Measurements from ENCODE around the gene MYO5B. TPM values are rescaled to one million over a fixed set of nuclear protein-coding genes. Genes with fewer than 3 reads are reported as not detected.

MYO5B gene
- total RNA-seq, 1 donor from 2014 or later = 39.1 TPM

- peaks cover 7% of the 10 kb centered on the region for H3K4me1 Mint-ChIP-seq (ENCODE audit: low read depth)
- H3K4me3 Mint-ChIP-seq (ENCODE audit: low read depth) = no peak overlapping the region
- H3K27me3 Mint-ChIP-seq = no peaks in the 10 kb centered on the region
- peaks cover 8% of the 10 kb centered on the region for H3K36me3 Mint-ChIP-seq (ENCODE audit: insufficient read depth)
- no peaks in the 10 kb centered on the region for H3K9me3 Mint-ChIP-seq (ENCODE audit: low read depth)
- DNase-seq (ENCODE audit: low spot score, unreplicated experiment) = no peak
- H3K27ac Mint-ChIP-seq = no peak overlapping the region
- TF ChIP-seq CTCF (IDR thresholded peaks at IDR 0.05; ENCODE audit: unreplicated experiment) = no peak
Observed at GRCh38 chr18:49973592-49973991, 221.4 kb downstream of the MYO5B start.

GRCh38 chr18:49972535-49972934, 222.4 kb downstream of the MYO5B start:
- peaks cover 8% of the 10 kb centered on the region for H3K36me3 Mint-ChIP-seq (ENCODE audit: insufficient read depth)
- no peak for TF ChIP-seq CTCF (IDR thresholded peaks at IDR 0.05; ENCODE audit: unreplicated experiment)
- peaks cover 15% of the 10 kb centered on the region for H3K4me1 Mint-ChIP-seq (ENCODE audit: low read depth)
- H3K4me3 Mint-ChIP-seq (ENCODE audit: low read depth) = no peak overlapping the region
- no peaks in the 10 kb centered on the region for H3K9me3 Mint-ChIP-seq (ENCODE audit: low read depth)
- DNase-seq (ENCODE audit: low spot score, unreplicated experiment) = no peak
- no peak overlapping the region for H3K27ac Mint-ChIP-seq
- H3K27me3 Mint-ChIP-seq = no peaks in the 10 kb centered on the region

- no peak overlapping the region for H3K4me3 Mint-ChIP-seq (ENCODE audit: low read depth)
- TF ChIP-seq CTCF (IDR thresholded peaks at IDR 0.05; ENCODE audit: unreplicated experiment) = no peak
- H3K27me3 Mint-ChIP-seq = no peaks in the 10 kb centered on the region
- peaks cover 22% of the 10 kb centered on the region for H3K4me1 Mint-ChIP-seq (ENCODE audit: low read depth)
- H3K9me3 Mint-ChIP-seq (ENCODE audit: low read depth) = no peaks in the 10 kb centered on the region
- peaks cover 8% of the 10 kb centered on the region for H3K36me3 Mint-ChIP-seq (ENCODE audit: insufficient read depth)
- no peak for DNase-seq (ENCODE audit: low spot score, unreplicated experiment)
- no peak overlapping the region for H3K27ac Mint-ChIP-seq
Observed at GRCh38 chr18:49971462-49971861, 223.5 kb downstream of the MYO5B start.

- no peak for DNase-seq (ENCODE audit: low spot score, unreplicated experiment)
- peaks cover 22% of the 10 kb centered on the region for H3K4me1 Mint-ChIP-seq (ENCODE audit: low read depth)
- H3K27ac Mint-ChIP-seq = no peak overlapping the region
- no peaks in the 10 kb centered on the region for H3K27me3 Mint-ChIP-seq
- peaks cover 8% of the 10 kb centered on the region for H3K36me3 Mint-ChIP-seq (ENCODE audit: insufficient read depth)
- H3K4me3 Mint-ChIP-seq (ENCODE audit: low read depth) = no peak overlapping the region
- H3K9me3 Mint-ChIP-seq (ENCODE audit: low read depth) = no peaks in the 10 kb centered on the region
- no peak for TF ChIP-seq CTCF (IDR thresholded peaks at IDR 0.05; ENCODE audit: unreplicated experiment)
Observed at GRCh38 chr18:49970319-49970718, 224.6 kb downstream of the MYO5B start.

GRCh38 chr18:49968644-49969309, 226.2 kb downstream of the MYO5B start:
- Mint-ChIP-seq H3K27me3 (no peaks in the 10 kb centered on the region), H3K27ac (peak overlapping the region; percentile 69), H3K9me3 (ENCODE audit: low read depth) (no peaks in the 10 kb centered on the region), H3K36me3 (ENCODE audit: insufficient read depth) (peaks cover 6% of the 10 kb centered on the region), H3K4me3 (ENCODE audit: low read depth) (no peak overlapping the region), H3K4me1 (ENCODE audit: low read depth) (peaks cover 22% of the 10 kb centered on the region)
- TF ChIP-seq CTCF (IDR thresholded peaks at IDR 0.05; ENCODE audit: unreplicated experiment) = no peak
- DNase-seq (ENCODE audit: low spot score, unreplicated experiment) = no peak

Measured in progenitor cell of endocrine pancreas (in vitro differentiated cells).